HG03135 (cell line): ENCODE data around the gene PLAGL2.
"Not testable (repeated sequence)": the region's sequence is repeated elsewhere in the genome, so short reads cannot be mapped to it uniquely, and the experiment has no call there.

Experiments
- ATAC-seq: cut with Tn5 transposase; IDR thresholded peaks from one replicate; pipeline ENCODE4 v1.9.1; 2021; ENCODE audit warnings: mild to moderate bottlenecking, moderate library complexity; ENCODE audit not compliant: unreplicated experiment

The PLAGL2 gene

DNA sequence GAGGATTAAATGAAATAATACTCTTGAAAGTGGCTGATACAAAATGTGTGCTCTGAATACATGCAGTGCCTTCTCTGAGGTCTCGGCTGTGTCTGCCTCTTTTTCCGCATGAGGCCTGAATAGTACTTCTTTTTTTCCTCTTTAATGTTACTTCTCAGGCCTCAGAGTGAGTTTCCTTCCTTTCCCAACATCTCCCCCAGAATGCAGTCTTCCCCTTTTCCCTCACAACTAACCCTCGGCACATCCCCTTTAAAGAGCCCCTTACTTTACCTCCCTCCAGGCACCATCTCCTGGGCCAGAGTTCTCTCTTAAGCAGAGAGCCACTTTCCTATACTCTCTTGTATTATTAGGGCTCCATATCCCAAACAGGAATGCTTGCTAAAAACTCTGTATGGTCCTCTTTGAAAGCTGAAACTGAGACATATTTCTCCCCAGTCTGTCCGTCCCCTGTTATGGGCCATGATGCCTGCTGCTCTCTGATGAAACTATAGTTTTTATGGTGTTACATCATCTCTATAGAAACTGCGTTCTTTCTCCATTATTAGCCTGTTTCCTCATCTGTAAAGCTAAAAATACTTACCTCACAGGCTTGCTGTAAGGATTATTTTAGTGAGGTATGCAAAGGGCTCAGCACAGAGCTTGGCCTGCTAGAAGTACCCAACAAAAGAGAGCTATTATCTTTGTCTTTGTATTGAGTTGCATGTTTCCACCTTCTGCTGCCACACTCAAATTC lies 2.3 kb downstream of the PLAGL2 start:
- no peak for ATAC-seq

DNA sequence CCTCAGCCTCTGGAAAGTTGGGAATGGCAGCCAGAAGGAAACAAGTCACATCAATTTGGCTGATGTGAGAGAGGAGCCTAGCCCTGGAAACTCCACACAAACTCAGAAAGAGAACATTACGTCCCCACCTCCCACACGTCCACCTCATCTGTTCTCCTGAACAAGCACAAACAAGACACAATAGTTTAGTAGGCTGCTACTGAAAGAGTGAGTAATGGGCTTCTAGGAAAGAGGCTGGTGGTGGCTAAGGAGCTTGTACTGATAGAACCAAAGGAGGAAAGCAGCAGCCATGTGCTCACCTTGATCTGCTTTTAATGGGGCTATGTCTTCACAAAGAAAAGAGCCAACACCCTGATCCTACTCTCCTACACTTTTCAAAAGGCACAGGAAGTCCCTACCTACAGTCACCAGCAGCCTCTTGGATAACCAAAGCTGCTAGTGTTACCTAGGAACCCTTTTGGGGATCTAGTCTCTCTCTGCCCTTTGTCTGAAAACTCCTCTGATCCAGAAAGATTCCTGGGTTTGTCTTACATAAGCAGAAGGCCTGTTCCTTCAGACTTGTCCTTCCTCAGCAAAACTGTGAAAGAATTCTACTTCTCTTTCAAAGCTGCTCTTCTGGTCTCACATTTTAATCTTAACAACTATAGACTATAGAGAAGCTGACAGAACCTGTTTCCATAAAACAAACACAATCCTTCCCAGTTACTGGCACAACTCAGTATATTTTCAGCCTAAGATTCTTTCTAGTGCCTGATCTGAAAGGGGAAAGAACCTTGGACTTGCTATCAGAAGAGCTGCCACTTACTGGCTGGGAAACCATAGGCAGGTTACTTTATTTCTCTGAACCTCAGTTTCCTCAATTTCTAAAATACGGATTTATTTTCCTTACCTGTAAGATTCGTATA lies 3.1 kb downstream of the PLAGL2 start:
- ATAC-seq: no peak

DNA sequence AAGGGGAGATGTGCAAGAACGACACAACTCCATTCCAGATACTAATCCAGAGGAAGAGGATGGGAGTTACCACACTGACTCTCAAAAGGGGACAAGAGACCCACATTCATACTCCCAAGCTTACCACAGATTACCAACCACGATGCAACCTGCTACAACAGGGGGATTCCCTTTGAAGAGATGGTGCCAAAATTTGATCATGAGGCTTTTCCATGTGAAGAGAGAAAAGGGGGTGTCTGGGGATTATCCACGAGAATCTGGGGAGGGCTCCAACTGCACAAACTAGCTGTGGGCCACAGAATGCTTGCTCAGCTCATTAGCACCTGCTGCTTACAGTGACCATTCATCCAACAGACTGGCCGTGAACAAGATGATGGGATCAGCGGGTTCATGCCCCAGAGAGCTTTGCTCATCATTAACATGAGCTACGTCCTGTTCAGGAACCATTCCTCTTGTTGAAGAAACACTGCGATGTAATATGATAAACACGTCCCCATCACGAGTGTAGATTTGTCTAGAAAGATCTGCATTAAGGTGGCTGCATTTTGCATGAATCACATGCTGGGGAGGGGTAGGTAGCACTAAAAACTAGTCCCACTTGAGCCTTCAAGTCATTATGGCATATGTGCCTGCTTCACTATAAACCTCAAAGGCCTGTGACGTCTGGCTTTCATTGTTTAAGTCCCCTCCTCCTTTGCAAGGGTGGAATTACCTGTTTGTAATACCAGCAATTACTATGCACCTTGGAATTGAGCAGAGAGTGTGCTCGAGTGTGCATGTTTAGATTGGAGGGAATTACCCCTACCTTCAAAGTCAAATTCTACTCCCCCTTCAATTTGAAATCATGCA lies 4.0 kb downstream of the PLAGL2 start:
- no peak for ATAC-seq

GRCh38 chr20:32201977-32202363 lies 5.6 kb downstream of the PLAGL2 start:
- ATAC-seq: no peak

DNA sequence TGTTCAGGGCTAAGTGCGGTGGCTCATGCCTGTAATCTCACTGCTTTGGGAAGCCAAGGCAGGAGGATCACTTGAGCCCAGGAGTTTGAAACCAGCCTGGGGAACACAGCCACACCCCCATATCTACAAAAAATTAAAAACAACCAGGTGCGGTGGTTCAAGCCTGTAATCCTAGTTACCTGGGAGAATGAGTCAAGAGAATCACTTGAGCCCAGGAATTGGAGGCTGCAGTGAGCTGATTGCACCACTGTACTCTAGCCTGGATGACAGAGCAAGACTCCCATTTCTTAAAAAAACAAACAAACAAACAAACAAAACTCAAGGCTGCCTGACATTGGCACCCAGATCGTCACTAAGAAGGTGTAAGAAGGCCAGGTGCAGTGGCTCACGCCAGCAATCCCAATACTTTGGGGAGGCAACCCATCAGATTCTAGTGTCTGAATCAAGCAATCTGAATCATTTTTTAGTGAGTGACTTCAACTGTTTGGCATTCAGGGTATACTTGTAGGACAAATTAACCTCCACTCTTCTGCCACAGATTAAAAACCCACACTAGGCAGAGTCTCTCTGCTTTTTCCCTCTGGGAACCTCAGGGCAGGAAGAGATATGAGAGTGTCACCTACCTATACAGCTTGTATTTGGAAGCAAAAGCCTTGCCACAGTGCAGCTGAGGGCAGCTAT lies 6.1 kb downstream of the PLAGL2 start:
- ATAC-seq: no peak

DNA sequence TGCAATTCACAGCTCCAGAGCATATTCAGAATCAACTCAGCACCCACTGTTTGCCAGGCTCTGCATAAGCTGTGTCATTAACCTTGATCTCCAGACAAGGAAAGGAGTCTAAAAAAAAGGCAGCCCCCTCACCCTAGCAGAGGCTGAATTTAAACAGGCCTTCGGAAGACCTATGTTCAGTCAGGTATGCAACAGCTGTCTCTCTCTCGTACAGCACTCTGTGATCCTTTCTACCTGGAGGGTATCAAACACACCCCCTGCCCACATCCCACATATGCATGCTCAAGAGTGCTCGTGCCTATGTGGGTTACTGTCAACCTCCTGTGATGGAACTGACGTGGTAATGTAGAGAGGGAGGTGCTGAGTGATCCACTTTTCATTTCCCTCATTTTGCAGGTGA lies 8.5 kb downstream of the PLAGL2 start:
- no peak for ATAC-seq

DNA sequence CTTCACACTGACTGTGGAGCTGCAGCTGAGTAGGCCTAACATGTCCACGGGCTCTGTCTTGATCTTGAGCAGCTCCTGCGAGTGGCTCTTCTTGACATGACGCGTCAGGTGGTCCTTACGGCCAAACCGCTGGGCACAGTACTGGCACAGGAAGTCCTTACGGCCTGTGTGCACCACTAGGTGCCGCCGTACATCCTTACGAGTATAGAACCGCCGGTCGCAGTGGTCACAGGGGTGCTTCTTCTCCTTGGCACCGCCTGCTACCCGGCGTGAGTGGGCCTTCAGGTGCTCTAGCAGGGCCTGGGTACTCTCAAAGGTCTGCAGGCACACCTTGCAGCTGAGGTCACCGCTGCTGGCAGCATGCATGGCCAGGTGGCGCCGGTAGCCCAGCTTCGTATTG lies 10.4 kb downstream of the PLAGL2 start:
- not testable (repeated sequence) for ATAC-seq

DNA sequence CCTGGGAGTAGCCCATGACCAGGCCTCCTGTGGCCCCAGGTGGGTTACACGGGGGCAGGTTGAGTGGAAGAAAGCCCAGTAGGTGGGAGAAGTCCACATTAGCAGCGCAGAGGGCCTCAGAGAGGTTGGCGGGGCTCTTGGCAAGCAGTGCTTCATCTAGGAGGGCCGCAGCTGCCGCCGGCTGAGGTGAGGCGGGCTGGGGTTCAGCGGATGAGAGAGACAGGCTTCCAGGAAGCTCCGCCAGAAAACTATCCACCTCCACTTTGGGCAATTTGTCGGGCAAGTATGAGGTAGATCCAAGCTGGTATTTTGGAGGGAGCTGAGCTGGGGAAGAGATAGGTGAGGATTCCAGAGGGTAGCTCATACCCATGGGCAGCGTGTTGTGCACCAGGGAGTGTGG lies 10.9 kb downstream of the PLAGL2 start:
- not testable (repeated sequence) for ATAC-seq

DNA sequence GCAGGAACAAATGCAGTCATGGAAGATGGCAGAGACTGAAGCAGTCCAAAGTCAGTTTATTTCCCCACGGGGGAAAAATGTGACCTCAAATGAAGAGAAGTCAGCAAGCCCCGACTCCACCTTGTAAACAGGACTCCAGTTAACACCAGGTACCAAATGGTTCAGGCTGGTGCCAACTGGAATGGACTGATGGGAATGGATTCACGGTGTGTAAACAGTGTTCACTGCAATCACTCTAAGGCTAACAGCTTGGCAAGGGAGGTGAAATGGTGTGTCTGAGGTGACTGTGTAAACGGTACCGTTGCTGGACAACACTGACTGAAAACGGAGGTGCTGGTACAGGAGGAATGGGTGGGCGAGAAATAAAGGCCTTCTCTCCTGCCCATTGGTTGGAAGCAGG lies 12.0 kb downstream of the PLAGL2 start:
- no peak for ATAC-seq

- no peak for ATAC-seq
These were observed 13.5 kb downstream of the PLAGL2 start for GRCh38 chr20:32193996-32194395.

DNA sequence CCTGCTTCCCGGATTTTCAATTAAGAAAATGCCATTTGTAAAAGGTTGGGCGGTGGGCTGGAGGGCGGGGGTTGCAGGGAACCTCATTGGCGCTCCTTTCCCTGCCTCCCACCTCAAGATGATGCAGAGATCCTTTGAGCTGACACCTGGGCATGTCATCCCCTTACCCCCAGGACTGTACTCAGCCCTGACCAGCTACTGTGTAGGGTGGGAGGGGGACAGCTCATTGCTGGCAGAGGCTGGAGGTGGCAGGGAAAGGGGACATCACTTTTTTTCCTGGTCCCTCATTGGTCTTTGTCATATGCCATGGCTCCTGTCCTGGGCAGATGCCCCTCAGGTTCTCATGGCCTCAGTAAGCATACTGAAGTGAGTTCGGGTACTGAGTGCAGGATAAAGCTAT lies 14.2 kb downstream of the PLAGL2 start:
- ATAC-seq: not testable (repeated sequence)

GRCh38 chr20:32192698-32193097 lies 14.8 kb downstream of the PLAGL2 start:
- no peak for ATAC-seq

DNA sequence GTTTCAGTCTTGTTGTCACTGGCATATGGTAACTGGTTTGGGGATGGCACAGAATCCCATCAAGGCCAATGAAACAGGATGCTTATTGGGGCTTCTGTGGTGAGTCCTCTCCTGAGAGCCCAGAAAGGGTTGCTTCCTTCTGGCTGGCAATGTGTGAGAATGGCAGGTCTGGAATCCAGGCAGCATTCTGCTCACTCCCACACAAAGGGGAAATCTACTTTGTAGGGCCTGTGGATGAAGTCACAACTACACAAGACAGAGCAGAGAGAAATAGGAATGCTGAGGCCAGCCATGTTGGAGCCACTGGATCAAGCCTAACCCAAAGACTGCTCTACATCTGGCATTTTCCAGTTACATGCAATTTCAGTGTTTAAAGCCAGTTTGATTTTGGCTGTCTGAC lies 15.7 kb downstream of the PLAGL2 start:
- ATAC-seq: no peak

- ATAC-seq: no peak
These were observed 16.1 kb downstream of the PLAGL2 start for GRCh38 chr20:32191422-32191821.

DNA sequence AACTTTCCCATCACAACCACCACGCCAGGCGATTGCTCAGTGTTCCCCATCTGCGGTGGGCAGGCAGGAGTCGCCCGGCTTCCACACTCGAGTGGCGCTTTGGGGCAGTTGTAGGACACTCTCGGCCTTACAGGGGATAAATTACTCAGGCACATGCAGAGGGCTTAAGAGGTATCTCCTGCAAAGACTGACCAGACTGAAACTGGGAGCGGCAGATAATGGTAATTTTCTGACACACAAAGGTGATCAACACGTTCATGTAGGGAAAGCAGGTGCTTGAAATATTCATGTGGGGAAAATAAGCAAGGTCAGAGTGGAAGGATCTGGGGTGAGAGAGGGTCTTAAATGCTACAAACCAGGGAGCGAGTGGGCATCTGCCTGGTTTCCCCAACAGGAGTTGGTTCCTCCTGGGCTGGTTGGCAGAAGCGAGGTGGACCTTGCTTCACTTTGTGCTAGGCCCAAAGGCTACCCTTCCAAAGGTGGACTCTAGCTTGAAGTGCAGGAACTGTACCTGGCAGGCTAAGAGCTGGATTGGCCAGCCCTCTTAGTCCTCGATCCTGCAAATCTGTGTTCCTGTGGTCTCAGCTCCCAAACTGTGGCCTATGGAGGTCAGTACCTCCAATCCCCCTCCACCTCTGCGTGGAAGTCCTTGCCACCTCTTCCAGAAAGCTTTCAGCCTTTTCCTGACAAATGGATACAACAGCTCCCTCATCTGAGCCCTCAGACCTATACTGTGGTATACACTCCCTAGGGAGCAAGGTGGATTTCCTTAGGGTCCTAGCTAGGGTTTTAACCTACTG lies 16.7 kb downstream of the PLAGL2 start:
- ATAC-seq: no peak

DNA sequence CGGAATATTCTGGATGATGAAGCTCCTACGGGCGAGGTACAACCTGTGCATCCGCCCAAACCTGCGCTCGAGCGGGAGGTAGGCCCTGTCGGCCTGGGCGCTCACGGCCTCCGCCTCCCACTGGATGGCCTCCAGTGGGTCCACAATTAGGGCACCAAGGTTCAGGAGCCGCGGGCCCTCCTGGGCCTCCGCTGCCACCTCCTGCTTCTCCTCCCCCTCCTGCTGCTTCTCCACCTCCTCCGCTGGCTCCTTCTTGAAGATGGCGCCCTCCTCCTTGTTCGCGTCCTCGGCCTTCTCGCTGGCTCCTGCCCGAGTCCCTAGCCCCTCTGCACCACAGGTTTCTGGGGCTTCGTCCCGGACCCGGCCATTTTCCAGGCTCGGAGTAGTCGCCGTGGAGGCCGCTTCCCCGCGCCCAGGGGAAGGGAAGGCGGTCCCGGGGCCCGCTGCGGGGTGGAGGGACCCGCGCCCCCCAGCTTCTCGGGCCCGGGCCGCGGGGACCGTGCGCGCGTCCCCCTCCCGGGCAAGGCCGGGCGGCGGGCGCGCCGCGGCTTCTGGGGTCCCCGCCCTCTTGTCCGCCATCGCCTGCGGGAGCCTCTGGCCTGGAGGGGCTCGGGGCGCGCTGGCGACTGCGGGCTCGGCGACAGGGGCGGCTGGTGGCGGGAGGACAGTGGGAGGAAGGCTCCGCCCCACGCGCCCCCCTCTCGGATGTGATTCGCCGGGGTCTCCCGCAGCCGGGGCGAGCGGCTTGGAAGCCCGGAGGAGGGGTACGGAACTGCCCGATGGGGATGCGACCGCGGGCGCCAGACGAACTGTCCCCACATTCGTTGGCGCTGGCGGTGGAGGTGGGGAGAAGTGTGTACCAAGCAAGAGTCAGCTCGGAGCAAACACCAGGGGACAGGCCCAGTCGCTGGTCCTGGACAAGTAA lies 17.6 kb downstream of the PLAGL2 start:
- no peak for ATAC-seq

DNA sequence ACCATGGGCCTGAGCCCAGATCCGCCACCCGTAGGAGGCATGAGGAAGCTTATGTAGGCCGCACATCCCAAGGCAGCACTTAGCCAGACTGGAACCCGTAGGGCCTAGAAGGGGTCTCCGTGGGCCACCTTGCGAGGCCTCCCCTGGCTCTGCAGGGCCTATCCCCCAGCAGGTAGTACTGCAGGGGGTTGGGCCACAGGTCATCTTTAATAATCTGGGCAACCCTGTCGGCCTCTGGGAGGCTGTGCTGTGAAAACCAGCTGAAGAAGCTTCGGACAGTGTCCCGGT lies 18.5 kb downstream of the PLAGL2 start:
- no peak for ATAC-seq

GRCh38 chr20:32188376-32189122 lies 19.0 kb downstream of the PLAGL2 start:
- ATAC-seq: no peak
